ENCODE data around the gene CSH2.
A peak's percentile ranks its signal among the peaks of the same experiment; 100 is the strongest.
"Not testable (repeated sequence)": the region's sequence is repeated elsewhere in the genome, so short reads cannot be mapped to it uniquely, and the experiment has no call there.

Gene CSH2

GRCh38 chr17:63907161-63907778 lies 33.8 kb upstream of the CSH2 start:
- peak; percentile 11 for TF ChIP-seq CTCF (IDR thresholded peaks at IDR 0.05; ENCODE audit: low read depth, low read length)
- peak; percentile 37 for DNase-seq (ENCODE audit: low read depth)
- not testable (repeated sequence) for H3K4me3 ChIP-seq (ENCODE audit: low read depth, low read length)

GRCh38 chr17:63904796-63905195 lies 31.3 kb upstream of the CSH2 start:
- H3K4me3 ChIP-seq (ENCODE audit: low read depth, low read length); DNase-seq (ENCODE audit: low read depth): not testable (repeated sequence)

- not testable (repeated sequence) for H3K4me3 ChIP-seq (ENCODE audit: low read depth, low read length); DNase-seq (ENCODE audit: low read depth)
Measured at GRCh38 chr17:63903787-63904201, 30.3 kb upstream of the CSH2 start.

- DNase-seq (ENCODE audit: low read depth); H3K4me3 ChIP-seq (ENCODE audit: low read depth, low read length): not testable (repeated sequence)
Measured at GRCh38 chr17:63901971-63902370, 28.5 kb upstream of the CSH2 start.

- H3K4me3 ChIP-seq (ENCODE audit: low read depth, low read length); DNase-seq (ENCODE audit: low read depth): not testable (repeated sequence)
Measured at GRCh38 chr17:63898899-63899798, 25.7 kb upstream of the CSH2 start.

- H3K4me3 ChIP-seq (ENCODE audit: low read depth, low read length); DNase-seq (ENCODE audit: low read depth): not testable (repeated sequence)
Measured at GRCh38 chr17:63896524-63897354, 23.3 kb upstream of the CSH2 start, which contains the start of gene CSH1. TSS of gene CSH1 (minus strand) at chr17:63896574. CDS start at chr17:63896511, 63 bp downstream.

- not testable (repeated sequence) for DNase-seq (ENCODE audit: low read depth); H3K4me3 ChIP-seq (ENCODE audit: low read depth, low read length)
Measured at GRCh38 chr17:63894821-63895220, 21.3 kb upstream of the CSH2 start.

GRCh38 chr17:63894021-63894420 lies 20.5 kb upstream of the CSH2 start:
- not testable (repeated sequence) for DNase-seq (ENCODE audit: low read depth)

GRCh38 chr17:63892316-63893037 lies 19.0 kb upstream of the CSH2 start:
- TF ChIP-seq CTCF (IDR thresholded peaks at IDR 0.05; ENCODE audit: low read depth, low read length) = peak; percentile 39
- DNase-seq (ENCODE audit: low read depth) = peak; percentile 33
- not testable (repeated sequence) for H3K4me3 ChIP-seq (ENCODE audit: low read depth, low read length)

More at GRCh38 chr17:63894021-63894420, 20.5 kb upstream of the CSH2 start:
- H3K4me3 ChIP-seq (ENCODE audit: low read depth, low read length) = not testable (repeated sequence)

GRCh38 chr17:63889026-63889848 lies 15.8 kb upstream of the CSH2 start:
- H3K4me3 ChIP-seq (ENCODE audit: low read depth, low read length) = not testable (repeated sequence)
- peak; percentile 38 for DNase-seq (ENCODE audit: low read depth)
- TF ChIP-seq CTCF (IDR thresholded peaks at IDR 0.05; ENCODE audit: low read depth, low read length) = peak; percentile 15

- H3K4me3 ChIP-seq (ENCODE audit: low read depth, low read length); DNase-seq (ENCODE audit: low read depth): not testable (repeated sequence)
Measured at GRCh38 chr17:63885119-63885518, 11.6 kb upstream of the CSH2 start.

- not testable (repeated sequence) for DNase-seq (ENCODE audit: low read depth); H3K4me3 ChIP-seq (ENCODE audit: low read depth, low read length)
Measured at GRCh38 chr17:63882626-63883126, 9.2 kb upstream of the CSH2 start.

Measured in NB4 (cell line).